Endothelial cell of umbilical vein (primary cell): Measurements from ENCODE around the gene GPR78. TPM values are rescaled to one million over a fixed set of nuclear protein-coding genes. Genes with fewer than 3 reads are reported as not detected.

ENCODE experiments used
- BruUV-seq: library from RNA; stranded (reverse); fragments of 400-500 nt; replicated peaks from 2 replicates; lab custom pipeline; 2021; lab: Mats Ljungman, UMichigan
- CTCF ChIA-PET: fragments of 300-600, 350-600 bp; sonication (Branson Sonifier 250); formaldehyde crosslinking; loops from one replicate; lab custom pipeline; 2021; ENCODE audit warnings: antibody characterized with exemption, inconsistent platforms; lab: Charles Lee
- POLR2A ChIA-PET: fragments of 300-600, 350-600 bp; sonication (Branson Sonifier 250); formaldehyde crosslinking; loops from one replicate; lab custom pipeline; 2021; ENCODE audit warnings: antibody characterized with exemption, inconsistent platforms; lab: Charles Lee
- DNase-seq: peaks from one replicate; pipeline ENCODE4 v3.0.0-alpha.2; 2011; ENCODE audit warnings: low read depth, low spot score
- FAIRE-seq: peaks from 2 replicates; lab custom pipeline; 2011; peaks lifted over from hg19 to GRCh38; lab: Jason Lieb, UNC
- H2AFZ ChIP-seq: 2 replicates; pipeline ENCODE4 v1.6.0; 2012; ENCODE audit warnings: low read depth, low read length, control low read depth, inconsistent platforms
- H3K27ac ChIP-seq: 2 replicates; pipeline ENCODE4 v1.5.1; 2011; ENCODE audit warnings: low read depth, mild to moderate bottlenecking, control low read depth, low read length, moderate library complexity; ENCODE audit not compliant: insufficient read depth
- H3K27me3 ChIP-seq, 2 experiments: 2 replicates each; pipeline versions ENCODE4 v1.6.0 to v1.6.1; 2011; ENCODE audit warnings: low read length in 2 of 2, mixed read lengths in 1 of 2; ENCODE audit not compliant: control insufficient read depth in 2 of 2, insufficient read depth in 2 of 2
- H3K36me3 ChIP-seq, 2 experiments: 2 replicates in 1 of 2; 3 replicates in 1 of 2; pipeline ENCODE4 v1.5.1; 2011; ENCODE audit warnings: low read length in 2 of 2, mild to moderate bottlenecking in 1 of 2, moderate library complexity in 1 of 2; ENCODE audit not compliant: control insufficient read depth in 2 of 2, insufficient read depth in 2 of 2; ENCODE audit errors: extremely low read depth in 1 of 2
- H3K4me1 ChIP-seq: 3 replicates; pipeline ENCODE4 v1.5.1; 2011; ENCODE audit warnings: mild to moderate bottlenecking, low read length; ENCODE audit not compliant: control insufficient read depth, insufficient read depth; ENCODE audit errors: extremely low read depth
- H3K4me2 ChIP-seq: 2 replicates; pipeline ENCODE4 v1.6.1; 2011; ENCODE audit warnings: low read length, control low read depth, mixed read lengths; ENCODE audit not compliant: insufficient read depth
- H3K4me3 ChIP-seq, 3 experiments: fragments of 200-600 bp in 1 of 3; sonication (generic), shearing (Covaris generic) in 1 of 3; replicated peaks in 1 of 3; 2 replicates each; pipeline ENCODE4 v1.5.1; 2011 to 2016; ENCODE audit warnings: control low read depth in 3 of 3, low read length in 3 of 3, mild to moderate bottlenecking in 2 of 3, inconsistent platforms in 1 of 3, low read depth in 1 of 3, moderate library complexity in 1 of 3; ENCODE audit not compliant: insufficient read depth in 1 of 3
- H3K79me2 ChIP-seq: 2 replicates; pipeline ENCODE4 v1.6.0; 2012; ENCODE audit warnings: low read length, inconsistent platforms; ENCODE audit not compliant: control insufficient read depth, insufficient read depth
- H3K9ac ChIP-seq: replicated peaks from 2 replicates; pipeline ENCODE3; 2011; ENCODE audit warnings: low read length, control low read depth; ENCODE audit not compliant: insufficient read depth; ENCODE audit errors: extremely low read depth
- H3K9me1 ChIP-seq: replicated peaks from 3 replicates; pipeline ENCODE4 v1.6.0; 2011; ENCODE audit warnings: mild to moderate bottlenecking, low read length; ENCODE audit not compliant: control insufficient read depth, insufficient read depth; ENCODE audit errors: extremely low read depth
- H3K9me3 ChIP-seq: replicated peaks from 2 replicates; pipeline ENCODE4 v1.5.1; 2012; ENCODE audit warnings: low read length, inconsistent platforms; ENCODE audit not compliant: control insufficient read depth, insufficient read depth
- H4K20me1 ChIP-seq: replicated peaks from 2 replicates; pipeline ENCODE3; 2011; ENCODE audit warnings: mild to moderate bottlenecking, low read length; ENCODE audit not compliant: control insufficient read depth, insufficient read depth; ENCODE audit errors: extremely low read depth
- EZH2 ChIP-seq: IDR thresholded peaks from 2 replicates; pipeline ENCODE4 v1.6.1; 2012; ENCODE audit warnings: borderline replicate concordance, low read depth, mild to moderate bottlenecking, moderate library complexity, low read length, inconsistent platforms; ENCODE audit not compliant: severe bottlenecking
- FOS ChIP-seq: IDR thresholded peaks from 2 replicates; pipeline ENCODE4 v1.6.1; 2011; ENCODE audit warnings: mild to moderate bottlenecking, low read length, moderate library complexity, borderline replicate concordance; ENCODE audit not compliant: insufficient read depth
- GATA2 ChIP-seq: IDR thresholded peaks from 2 replicates; pipeline ENCODE4 v1.7.0; 2011; ENCODE audit warnings: low read depth, mild to moderate bottlenecking, moderate library complexity, mixed read lengths, low read length; ENCODE audit not compliant: insufficient read length, insufficient read depth
- JUN ChIP-seq: IDR thresholded peaks from 2 replicates; pipeline ENCODE4 v1.6.1; 2011; ENCODE audit warnings: borderline replicate concordance, low read depth; ENCODE audit not compliant: insufficient read length, insufficient read depth
- MAX ChIP-seq: IDR thresholded peaks from 2 replicates; pipeline ENCODE4 v1.6.1; 2011; ENCODE audit not compliant: insufficient read depth, insufficient read length
- MYC ChIP-seq: IDR thresholded peaks from one replicate; pipeline ENCODE4 v1.6.1; 2011; ENCODE audit warnings: mild to moderate bottlenecking, low read depth, low read length
- POLR2A ChIP-seq: IDR thresholded peaks from 2 replicates; pipeline ENCODE4 v1.6.1; 2012; ENCODE audit warnings: low read depth, mild to moderate bottlenecking, control low read depth, low read length
- POLR2AphosphoS5 ChIP-seq: IDR thresholded peaks from 2 replicates; pipeline ENCODE4 v1.6.1; 2012; ENCODE audit warnings: low read depth, mild to moderate bottlenecking, control low read depth, low read length, moderate library complexity; ENCODE audit not compliant: insufficient read depth
- dilution Hi-C: fragments of 300-500 bp; cut with MboI; formaldehyde crosslinking; loops from one replicate; pipeline ENCODE4 v1.15.0; 2019; ENCODE audit warnings: low sequenced_read_pairs; ENCODE audit not compliant: extremely low pct_ligation_motif_present
- intact Hi-C: fragments of 100-400 bp; cut with micrococcal nuclease; formaldehyde crosslinking; loops from one replicate; pipeline ENCODE4 v1.10.0; 2022
- polyA plus RNA-seq, 4 experiments: library from polyadenylated mRNA; depleted of rRNA in 3 of 4; stranded (reverse) in 3 of 4; unstranded in 1 of 4; fragments of >200 nt; gene quantifications; 2 replicates each; pipeline versions ENCODE4 v1.2.1 to v1.2.3, GENCODE V29; 2011 to 2012; ENCODE audit warnings: missing spikeins in 1 of 4
- total RNA-seq: library from RNA; stranded (reverse); gene quantifications from 2 replicates; pipeline ENCODE4 v1.2.3, GENCODE V29; 2021
- TF ChIP-seq, protein P1 (sequence below), 2 donors: IDR thresholded peaks; 1 replicate in 1 of 2; 2 replicates in 1 of 2; pipeline ENCODE4 v1.5.1; 2011; ENCODE audit warnings: low read length in 2 of 2, mild to moderate bottlenecking in 2 of 2, moderate library complexity in 2 of 2, control low read depth in 1 of 2, inconsistent platforms in 1 of 2, low read depth in 1 of 2; ENCODE audit not compliant: insufficient read depth in 1 of 2; ENCODE audit errors: extremely low read depth in 1 of 2

The GPR78 gene
- total and polyA plus RNA-seq, 2 donors (not counting 3 experiments of a cell fraction or from before 2014, with no cell fraction given), result not detected

DNA sequence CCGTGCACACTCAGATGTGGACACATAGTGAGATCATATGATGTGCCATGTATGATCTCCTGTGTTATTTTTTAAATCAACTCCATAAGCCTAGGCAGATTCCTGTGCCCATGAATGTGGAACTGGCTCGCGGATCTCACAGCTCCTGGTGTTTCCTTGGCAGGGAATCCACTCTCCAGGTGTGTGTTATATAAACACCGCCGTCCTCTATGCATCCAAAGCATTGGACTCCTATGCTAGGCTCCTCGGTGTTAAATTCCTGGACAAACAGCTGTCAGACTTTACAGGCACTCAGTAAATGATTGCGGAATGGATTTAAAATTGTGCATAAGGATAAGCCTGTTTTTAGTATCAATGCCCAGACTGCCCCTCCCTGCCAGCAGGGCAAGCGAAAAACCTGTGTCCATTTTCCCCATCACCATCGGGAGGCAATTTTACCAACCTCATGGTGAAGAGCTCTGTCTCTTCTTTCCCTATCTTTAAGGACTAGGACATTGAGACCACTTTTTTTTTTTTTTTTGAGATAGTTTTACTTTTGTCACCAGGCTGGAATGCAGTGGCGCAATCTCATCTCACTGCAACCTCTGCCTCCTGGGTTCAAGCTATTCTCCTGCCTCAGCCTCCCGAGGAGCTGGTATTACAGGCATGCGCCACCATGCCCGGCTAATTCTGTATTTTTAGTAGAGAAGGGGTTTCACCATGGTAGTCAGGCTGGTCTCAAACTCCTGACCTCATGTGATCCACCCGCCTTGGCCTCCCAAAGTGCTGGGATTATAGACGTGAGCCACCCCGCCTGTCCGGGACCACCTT lies 23.6 kb upstream of the GPR78 start:
- POLR2A ChIA-PET, result no interaction called here
- no TSS peak for BruUV-seq

More for the DNA sequence above, 23.6 kb upstream of the GPR78 start:
- Histone ChIP-seq H3K27ac (no peak overlapping the region), H3K9ac (no peak overlapping the region), H3K4me1 (no peaks in the 10 kb centered on the region), H3K4me3 (no peak overlapping the region), H3K9me3 (no peaks in the 10 kb centered on the region), H3K4me2 (no peak overlapping the region), H3K36me3 (no peaks in the 10 kb centered on the region), H4K20me1 (no peaks in the 10 kb centered on the region), H3K79me2 (no peaks in the 10 kb centered on the region), H3K9me1 (no peaks in the 10 kb centered on the region), H3K27me3 (no peaks in the 10 kb centered on the region), H2AFZ (no peak overlapping the region)
- intact Hi-C loops, result no loop called here
- TF ChIP-seq JUN (no peak), POLR2AphosphoS5 (no peak), FOS (no peak), MAX (no peak), POLR2A (no peak), EZH2 (no peak), GATA2 (no peak), MYC (no peak)
- TF ChIP-seq, protein P1, sequence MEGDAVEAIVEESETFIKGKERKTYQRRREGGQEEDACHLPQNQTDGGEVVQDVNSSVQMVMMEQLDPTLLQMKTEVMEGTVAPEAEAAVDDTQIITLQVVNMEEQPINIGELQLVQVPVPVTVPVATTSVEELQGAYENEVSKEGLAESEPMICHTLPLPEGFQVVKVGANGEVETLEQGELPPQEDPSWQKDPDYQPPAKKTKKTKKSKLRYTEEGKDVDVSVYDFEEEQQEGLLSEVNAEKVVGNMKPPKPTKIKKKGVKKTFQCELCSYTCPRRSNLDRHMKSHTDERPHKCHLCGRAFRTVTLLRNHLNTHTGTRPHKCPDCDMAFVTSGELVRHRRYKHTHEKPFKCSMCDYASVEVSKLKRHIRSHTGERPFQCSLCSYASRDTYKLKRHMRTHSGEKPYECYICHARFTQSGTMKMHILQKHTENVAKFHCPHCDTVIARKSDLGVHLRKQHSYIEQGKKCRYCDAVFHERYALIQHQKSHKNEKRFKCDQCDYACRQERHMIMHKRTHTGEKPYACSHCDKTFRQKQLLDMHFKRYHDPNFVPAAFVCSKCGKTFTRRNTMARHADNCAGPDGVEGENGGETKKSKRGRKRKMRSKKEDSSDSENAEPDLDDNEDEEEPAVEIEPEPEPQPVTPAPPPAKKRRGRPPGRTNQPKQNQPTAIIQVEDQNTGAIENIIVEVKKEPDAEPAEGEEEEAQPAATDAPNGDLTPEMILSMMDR (IDR thresholded peaks at IDR 0.05; ENCODE audit: extremely low read depth in 1 of 2, insufficient read depth in 1 of 2, low read depth in 1 of 2, low read length in 2 of 2), result no peak
- dilution Hi-C loops, result no loop called here
- DNase-seq (no peak), FAIRE-seq (no peak)
- CTCF ChIA-PET, result no interaction called here
